Measurements from ENCODE around the gene CLCN6. TPM values are rescaled to one million over a fixed set of nuclear protein-coding genes. Genes with fewer than 3 reads are reported as not detected.

Gene CLCN6
- total RNA-seq, 4 donors from 2014 or later, result 12.8 to 23.8 (median 18.3) TPM

- 100% methylated on average over 2 to 3 of the region's 15 CpGs for WGBS, 2 donors (ENCODE audit: low coverage in 1 of 2)
- H3K4me1 ChIP-seq, result no peaks in the 10 kb centered on the region
- H3K27ac ChIP-seq, result no peak overlapping the region
- H3K4me3 ChIP-seq, result no peak overlapping the region
- ATAC-seq, result no peak
- no peaks in the 10 kb centered on the region for H3K36me3 ChIP-seq
- H3K9me3 ChIP-seq, result no peaks in the 10 kb centered on the region
- TF ChIP-seq CTCF (IDR thresholded peaks at IDR 0.05) (no peak), POLR2AphosphoS5 (IDR thresholded peaks at IDR 0.05) (no peak), POLR2A (IDR thresholded peaks at IDR 0.05) (no peak), EP300 (IDR thresholded peaks at IDR 0.05) (no peak)
- no peaks in the 10 kb centered on the region for H3K27me3 ChIP-seq
Observed at GRCh38 chr1:11778844-11779623, 27.0 kb upstream of the CLCN6 start.

- H3K9me3 ChIP-seq, result no peaks in the 10 kb centered on the region
- H3K4me3 ChIP-seq, result no peak overlapping the region
- no peaks in the 10 kb centered on the region for H3K36me3 ChIP-seq
- H3K27me3 ChIP-seq, result no peaks in the 10 kb centered on the region
- no peak overlapping the region for H3K27ac ChIP-seq
- peaks cover 0 to 6% (median 4%) of the 10 kb centered on the region in 3 donors for H3K4me1 ChIP-seq
- TF ChIP-seq POLR2A (IDR thresholded peaks at IDR 0.05), result no peak
- no peak for TF ChIP-seq EP300 (IDR thresholded peaks at IDR 0.05)
- TF ChIP-seq POLR2AphosphoS5 (IDR thresholded peaks at IDR 0.05), result no peak
- TF ChIP-seq CTCF (IDR thresholded peaks at IDR 0.05), result no peak
- 87 to 100% methylated on average over 1 to 3 of the region's 13 CpGs for WGBS, 2 donors (ENCODE audit: low coverage in 1 of 2)
- peak; percentile 13 for ATAC-seq
Observed at GRCh38 chr1:11779715-11780379, 26.1 kb upstream of the CLCN6 start.

GRCh38 chr1:11780380-11781147 lies 25.4 kb upstream of the CLCN6 start:
- ATAC-seq, result no peak
- Histone ChIP-seq H3K36me3 (no peaks in the 10 kb centered on the region), H3K27me3 (no peaks in the 10 kb centered on the region), H3K9me3 (no peaks in the 10 kb centered on the region), H3K4me1 (peaks cover 0 to 13% (median 10%) of the 10 kb centered on the region in 3 donors), H3K27ac (no peak overlapping the region), H3K4me3 (no peak overlapping the region)
- no peak for TF ChIP-seq CTCF (IDR thresholded peaks at IDR 0.05)
- no peak for TF ChIP-seq POLR2A (IDR thresholded peaks at IDR 0.05)
- TF ChIP-seq POLR2AphosphoS5 (IDR thresholded peaks at IDR 0.05), result no peak
- TF ChIP-seq EP300 (IDR thresholded peaks at IDR 0.05), result no peak
- 76 to 94% methylated on average over 3 to 8 of the region's 10 CpGs for WGBS, 2 donors (ENCODE audit: low coverage in 1 of 2)

GRCh38 chr1:11781297-11781696 lies 24.7 kb upstream of the CLCN6 start:
- Histone ChIP-seq H3K9me3 (no peaks in the 10 kb centered on the region), H3K27me3 (no peaks in the 10 kb centered on the region), H3K27ac (no peak overlapping the region), H3K4me1 (peaks cover 0 to 20% (median 12%) of the 10 kb centered on the region in 3 donors), H3K36me3 (no peaks in the 10 kb centered on the region), H3K4me3 (no peak overlapping the region)
- TF ChIP-seq POLR2A (IDR thresholded peaks at IDR 0.05) (no peak), CTCF (IDR thresholded peaks at IDR 0.05) (no peak), EP300 (IDR thresholded peaks at IDR 0.05) (no peak), POLR2AphosphoS5 (IDR thresholded peaks at IDR 0.05) (no peak)
- ATAC-seq, result no peak
- WGBS, 2 donors (ENCODE audit: low coverage in 1 of 2), result 61 to 81% methylated on average over 5 to 6 of the region's 12 CpGs
